Activated B cell treated with CpG ODN at 0.5 μM for 24 hours (primary cell): ENCODE results near the gene SPINK1. TPM values are rescaled to one million over a fixed set of nuclear protein-coding genes. Genes with fewer than 3 reads are reported as not detected.

Source experiments
- ATAC-seq: fragments of 200-7000 bp; cut with Tn5 transposase; one replicate; pipeline ENCODE4 v1.10.0; 2021; ENCODE audit warnings: low read depth, mild to moderate bottlenecking, moderate library complexity
- CTCF ChIA-PET: fragments of 350-600 bp; sonication (Branson Sonifier 250); formaldehyde crosslinking; loops from one replicate; lab custom pipeline; 2021; ENCODE audit warnings: antibody characterized with exemption; lab: Charles Lee
- POLR2A ChIA-PET: fragments of 350-600 bp; sonication (Branson Sonifier 250); formaldehyde crosslinking; loops from one replicate; lab custom pipeline; 2021; ENCODE audit warnings: antibody characterized with exemption; lab: Charles Lee
- DNase-seq: peaks from one replicate; pipeline ENCODE4 v3.0.0; 2022
- H3K27ac Mint-ChIP-seq: one replicate; pipeline ENCODE4 v1.8.0; 2020; ENCODE audit warnings: mixed read lengths
- H3K27me3 Mint-ChIP-seq: one replicate; pipeline ENCODE4 v1.8.0; 2021; ENCODE audit warnings: mixed read lengths
- H3K36me3 Mint-ChIP-seq: one replicate; pipeline ENCODE4 v1.8.0; 2021; ENCODE audit warnings: low read depth, mixed read lengths
- H3K4me1 Mint-ChIP-seq: one replicate; pipeline ENCODE4 v1.8.0; 2021; ENCODE audit warnings: mixed read lengths
- H3K4me3 Mint-ChIP-seq: one replicate; pipeline ENCODE4 v1.8.0; 2020; ENCODE audit warnings: mild to moderate bottlenecking, mixed read lengths
- H3K9me3 Mint-ChIP-seq: one replicate; pipeline ENCODE4 v1.8.0; 2020; ENCODE audit warnings: mixed read lengths
- CTCF ChIP-seq: fragments of 200-600 bp; IDR thresholded peaks from one replicate; pipeline ENCODE4 v1.8.0; 2022; ENCODE audit warnings: antibody characterized with exemption, mild to moderate bottlenecking
- intact Hi-C: fragments of 100-400 bp; cut with micrococcal nuclease; formaldehyde crosslinking; loops from one replicate; pipeline ENCODE4 v1.15.1; 2024
- total RNA-seq: library from RNA; stranded (reverse); gene quantifications from 2 replicates; pipeline ENCODE4 v1.2.3, GENCODE V29; 2022

Gene SPINK1
- total RNA-seq, 1 donor from 2014 or later, result not detected

DNA sequence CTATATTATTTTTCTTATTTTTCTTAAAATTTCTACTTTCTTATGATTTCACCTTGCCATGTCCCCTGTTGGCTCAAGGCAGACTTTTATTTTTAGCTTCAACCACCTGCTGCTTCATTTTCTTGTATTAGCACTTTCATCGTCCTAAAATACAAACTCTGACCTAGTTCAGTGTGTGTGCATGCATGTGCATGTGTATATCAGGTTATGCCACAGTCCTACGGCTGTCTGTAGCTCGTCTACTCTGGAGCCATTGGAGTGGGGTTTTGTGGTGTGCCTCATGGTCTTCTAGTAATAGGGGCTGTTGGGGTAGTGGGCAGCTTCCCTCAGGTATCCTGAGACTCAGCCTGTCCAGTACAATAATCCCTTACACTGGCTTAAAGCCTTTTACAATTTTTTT lies 13.4 kb upstream of the SPINK1 start:
- no peaks in the 10 kb centered on the region for H3K36me3 Mint-ChIP-seq
- ATAC-seq (no peak), DNase-seq (no peak)
- no peaks in the 10 kb centered on the region for H3K4me1 Mint-ChIP-seq
- no peak overlapping the region for H3K4me3 Mint-ChIP-seq
- CTCF ChIA-PET, result no interaction called here
- TF ChIP-seq CTCF, result no peak
- intact Hi-C loops, result loop anchor here (5.0 kb wide), 1 partner anchor 753 kb away; no protein-coding TSS in a partner anchor
- H3K27ac Mint-ChIP-seq, result no peak overlapping the region
- no peaks in the 10 kb centered on the region for H3K9me3 Mint-ChIP-seq
- POLR2A ChIA-PET, result no interaction called here
- peaks cover 18% of the 10 kb centered on the region for H3K27me3 Mint-ChIP-seq

GRCh38 chr5:147842869-147843268 lies 11.4 kb upstream of the SPINK1 start:
- intact Hi-C loops, result no loop called here
- no peak for ATAC-seq
- POLR2A ChIA-PET, result no interaction called here
- H3K36me3 Mint-ChIP-seq, result no peaks in the 10 kb centered on the region
- H3K4me3 Mint-ChIP-seq, result no peak overlapping the region
- no peaks in the 10 kb centered on the region for H3K4me1 Mint-ChIP-seq
- DNase-seq, result no peak
- TF ChIP-seq CTCF, result no peak
- H3K27ac Mint-ChIP-seq, result no peak overlapping the region
- peaks cover 12% of the 10 kb centered on the region for H3K27me3 Mint-ChIP-seq
- CTCF ChIA-PET, result interaction anchor here (1.5 kb wide), 1 partner anchor 15 kb away, joined by 3 read pairs; no protein-coding TSS in a partner anchor
- no peaks in the 10 kb centered on the region for H3K9me3 Mint-ChIP-seq

DNA sequence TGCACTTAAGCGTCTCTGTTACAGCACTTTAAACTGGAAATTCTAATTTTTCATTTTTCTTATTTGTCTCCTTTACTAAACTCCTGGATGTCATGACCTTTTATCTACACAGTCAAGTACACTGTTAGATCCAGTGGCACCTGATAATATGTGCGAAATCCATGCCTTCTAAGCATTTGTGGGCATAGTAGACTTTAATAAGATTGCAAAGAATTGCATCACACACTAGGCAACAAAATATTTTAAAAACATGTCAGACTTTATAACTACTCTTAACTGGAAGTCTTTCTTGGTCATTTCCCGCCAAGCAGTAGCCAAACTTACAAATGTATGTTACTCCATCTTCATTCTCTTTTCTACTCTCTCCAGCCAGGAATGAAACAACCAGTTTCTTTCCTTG lies 5.0 kb upstream of the SPINK1 start:
- CTCF ChIA-PET, result no interaction called here

DNA sequence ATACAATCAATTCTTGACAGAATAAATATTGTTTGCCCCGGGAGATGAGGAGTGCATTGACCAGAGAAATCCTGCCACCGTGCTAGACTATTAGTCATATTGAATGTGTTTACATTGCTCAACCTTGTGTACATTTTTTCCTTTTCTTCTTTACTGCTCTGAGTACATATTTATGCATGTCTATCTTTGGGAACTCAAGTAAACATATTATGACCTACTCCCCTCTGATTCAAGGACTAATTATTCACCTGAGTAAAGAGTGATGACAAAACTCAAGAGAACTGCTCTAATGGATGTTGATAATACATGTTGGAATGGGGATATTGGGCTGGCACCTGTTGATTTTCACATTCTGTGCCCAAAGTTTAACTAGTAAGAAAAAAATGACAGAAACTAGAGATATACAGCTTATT lies 3.9 kb upstream of the SPINK1 start:
- H3K4me1 Mint-ChIP-seq, result no peaks in the 10 kb centered on the region
- CTCF ChIA-PET, result no interaction called here
- H3K4me3 Mint-ChIP-seq, result no peak overlapping the region
- ATAC-seq (no peak), DNase-seq (no peak)
- no peaks in the 10 kb centered on the region for H3K9me3 Mint-ChIP-seq
- no peak overlapping the region for H3K27ac Mint-ChIP-seq
- intact Hi-C loops, result no loop called here
- H3K27me3 Mint-ChIP-seq, result peaks cover 6% of the 10 kb centered on the region
- POLR2A ChIA-PET, result no interaction called here
- H3K36me3 Mint-ChIP-seq, result no peaks in the 10 kb centered on the region
- no peak for TF ChIP-seq CTCF

More for the DNA sequence above, 5.0 kb upstream of the SPINK1 start:
- H3K36me3 Mint-ChIP-seq, result no peaks in the 10 kb centered on the region
- ATAC-seq, result no peak
- H3K27me3 Mint-ChIP-seq, result peaks cover 6% of the 10 kb centered on the region
- H3K4me1 Mint-ChIP-seq, result no peaks in the 10 kb centered on the region
- no peak for TF ChIP-seq CTCF
- H3K27ac Mint-ChIP-seq, result no peak overlapping the region
- no peak for DNase-seq
- intact Hi-C loops, result no loop called here
- H3K4me3 Mint-ChIP-seq, result no peak overlapping the region
- H3K9me3 Mint-ChIP-seq, result no peaks in the 10 kb centered on the region
- POLR2A ChIA-PET, result no interaction called here

DNA sequence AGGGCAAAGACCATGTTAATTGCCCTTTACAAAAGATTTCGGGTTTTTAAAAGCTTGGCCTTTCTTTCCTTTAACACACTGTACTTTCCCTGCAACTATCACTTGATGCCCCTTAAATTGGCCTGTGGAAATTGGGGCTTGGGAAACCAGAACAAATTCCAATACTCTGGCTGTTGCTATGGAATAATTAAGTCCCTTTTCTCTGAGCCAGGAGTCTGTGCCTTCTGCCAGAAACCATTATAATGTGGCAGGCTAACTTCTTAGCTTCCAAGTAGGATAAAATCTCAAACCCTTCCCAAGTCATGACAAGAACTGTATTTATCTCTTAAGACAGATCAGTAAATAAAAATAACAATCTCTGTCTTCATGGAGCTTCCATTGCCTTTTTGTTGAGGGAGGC lies 1.1 kb upstream of the SPINK1 start:
- no peaks in the 10 kb centered on the region for H3K4me1 Mint-ChIP-seq
- H3K27ac Mint-ChIP-seq, result no peak overlapping the region
- no peak for ATAC-seq
- DNase-seq, result no peak
- no peak overlapping the region for H3K4me3 Mint-ChIP-seq
- CTCF ChIA-PET, result no interaction called here
- intact Hi-C loops, result no loop called here
- no peaks in the 10 kb centered on the region for H3K9me3 Mint-ChIP-seq
- POLR2A ChIA-PET, result no interaction called here
- peaks cover 5% of the 10 kb centered on the region for H3K27me3 Mint-ChIP-seq
- no peaks in the 10 kb centered on the region for H3K36me3 Mint-ChIP-seq
- no peak for TF ChIP-seq CTCF
